Kidney capillary endothelial cell (primary cell): Measurements from ENCODE around the gene PIEZO1.
"Not testable (repeated sequence)": the region's sequence is repeated elsewhere in the genome, so short reads cannot be mapped to it uniquely, and the experiment has no call there.

Experiments used
- DNase-seq: peaks from one replicate; pipeline ENCODE4 v3.0.0-alpha.2; 2018; ENCODE audit warnings: low spot score

Gene PIEZO1

GRCh38 chr16:88687254-88687576 lies 97.8 kb downstream of the PIEZO1 start:
- DNase-seq = no peak

DNA sequence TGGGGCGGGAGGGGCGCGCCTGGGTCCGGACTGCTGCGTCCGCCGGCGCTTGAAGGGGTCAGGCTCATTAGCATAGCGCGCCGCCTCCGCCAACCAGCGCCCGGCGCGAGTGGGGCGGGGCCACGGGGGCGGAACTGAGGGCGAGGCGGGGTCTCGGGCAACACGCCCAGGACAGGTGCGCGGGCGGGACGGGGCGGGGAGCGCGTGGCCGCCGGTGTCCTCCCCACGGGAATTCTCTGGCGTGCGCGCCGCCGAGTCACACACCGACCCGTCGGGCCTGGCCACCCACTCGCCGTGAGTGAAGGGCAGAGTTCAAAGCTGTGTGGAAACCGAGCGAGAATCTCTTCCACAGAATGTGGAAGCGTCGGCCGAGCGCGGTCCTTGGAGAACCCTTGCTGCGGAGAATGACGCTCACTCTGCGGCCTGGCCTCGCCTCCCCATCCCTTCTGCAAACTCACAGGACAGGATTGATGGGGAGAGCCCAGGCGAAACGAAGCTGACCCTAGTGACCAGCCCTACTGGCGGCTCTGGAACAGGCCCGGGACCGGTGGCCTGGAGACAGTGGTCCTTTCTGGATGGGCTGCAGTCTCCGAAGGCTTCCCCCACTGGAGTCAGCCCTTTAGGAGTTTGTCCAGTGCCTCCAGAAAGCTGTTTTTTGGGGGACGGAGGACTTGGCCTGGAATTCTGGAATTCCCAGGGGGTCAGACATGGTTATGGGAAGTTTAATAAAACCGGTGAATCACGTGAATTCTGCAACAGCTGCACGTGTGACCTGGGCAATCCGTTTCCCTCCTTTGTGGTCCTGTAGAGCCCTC lies 98.4 kb downstream of the PIEZO1 start, which contains the start of gene SNAI3:
Gene SNAI3, minus strand, starts transcription at position 69 of the 815 bp plus-strand sequence. CDS start 101 bp downstream, outside the sequence.
- DNase-seq = no peak

DNA sequence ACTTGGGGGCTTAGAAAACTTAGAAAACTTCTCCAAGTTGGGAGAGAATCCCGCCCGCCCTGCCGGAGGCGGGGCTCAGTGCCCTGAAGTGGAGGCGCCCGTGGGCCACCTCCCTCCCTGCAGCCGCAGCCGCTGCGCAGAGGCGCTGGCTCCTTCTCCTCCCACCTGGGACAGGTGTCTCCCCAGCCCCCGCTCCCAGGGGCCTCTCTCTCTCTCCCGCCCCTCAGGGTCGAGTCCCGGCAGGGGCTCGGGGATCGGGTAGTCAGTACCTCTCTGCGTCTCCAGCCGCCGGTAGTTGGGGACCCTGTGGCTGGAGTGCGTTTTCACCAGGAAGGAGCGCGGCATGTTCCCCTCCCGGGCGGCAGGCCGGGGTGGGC lies 99.0 kb downstream of the PIEZO1 start:
- no peak for DNase-seq

GRCh38 chr16:88685156-88686061 lies 99.6 kb downstream of the PIEZO1 start:
- no peak for DNase-seq

DNA sequence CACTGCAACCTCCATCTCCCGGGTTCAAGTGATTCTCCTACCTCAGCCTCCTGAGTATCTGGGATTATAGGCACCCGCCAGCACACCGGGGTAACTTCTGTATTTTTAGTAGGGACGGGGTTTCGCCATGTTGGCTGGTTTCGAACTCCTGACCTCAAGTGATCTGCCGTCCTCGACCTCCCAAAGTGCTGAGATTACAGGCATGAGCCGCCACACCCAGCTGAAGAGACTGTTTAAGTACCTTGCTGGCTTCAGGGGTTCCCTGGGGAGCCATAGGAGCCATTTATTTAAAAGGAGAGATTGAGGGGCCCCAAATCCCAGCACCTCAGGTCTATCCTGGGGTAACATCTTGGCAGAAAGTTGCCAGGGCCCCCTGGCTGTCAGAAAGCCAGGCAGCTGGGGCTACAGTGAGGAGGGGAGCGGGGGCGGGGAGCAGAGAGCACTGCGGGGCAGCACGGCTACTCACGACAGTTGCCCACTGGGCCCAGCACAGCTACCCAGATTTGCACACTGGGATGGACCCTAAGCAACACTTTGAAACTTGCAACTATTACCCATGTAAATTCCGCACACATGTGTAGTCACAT lies 100.4 kb downstream of the PIEZO1 start:
- no peak for DNase-seq

- DNase-seq = no peak
These were observed 103.1 kb downstream of the PIEZO1 start for GRCh38 chr16:88681709-88682451.

DNA sequence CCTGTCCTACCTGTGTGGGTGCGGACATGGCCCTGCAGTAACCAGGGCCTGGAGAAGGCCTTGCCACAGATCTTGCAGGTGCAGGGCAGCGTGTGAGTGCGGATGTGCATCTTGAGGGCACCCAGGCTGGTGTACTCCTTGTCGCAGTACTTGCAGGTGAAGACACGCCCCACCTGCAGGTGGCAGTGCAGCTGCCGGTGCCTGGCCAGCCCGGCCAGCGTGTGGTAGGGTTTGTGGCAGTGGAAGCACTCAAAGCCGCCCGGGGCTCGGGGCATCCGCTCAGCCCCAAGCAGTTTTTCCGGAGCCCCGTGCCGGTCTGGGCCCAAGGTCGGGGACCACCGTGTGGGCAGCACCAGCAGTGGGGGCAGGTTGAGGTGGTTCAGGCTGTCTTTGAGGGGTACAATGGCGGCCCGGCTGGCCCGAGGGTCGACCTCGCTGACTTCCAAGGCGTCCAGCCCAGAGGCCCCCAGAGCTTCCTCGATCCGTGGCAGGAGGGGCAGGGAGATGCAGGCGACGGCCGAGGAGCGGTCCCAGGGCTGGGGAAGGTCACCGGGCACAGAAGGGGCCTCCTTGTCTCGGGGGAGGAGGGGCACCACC lies 103.8 kb downstream of the PIEZO1 start:
- no peak for DNase-seq

- DNase-seq = no peak
These were observed 104.4 kb downstream of the PIEZO1 start for GRCh38 chr16:88680554-88681083.

DNA sequence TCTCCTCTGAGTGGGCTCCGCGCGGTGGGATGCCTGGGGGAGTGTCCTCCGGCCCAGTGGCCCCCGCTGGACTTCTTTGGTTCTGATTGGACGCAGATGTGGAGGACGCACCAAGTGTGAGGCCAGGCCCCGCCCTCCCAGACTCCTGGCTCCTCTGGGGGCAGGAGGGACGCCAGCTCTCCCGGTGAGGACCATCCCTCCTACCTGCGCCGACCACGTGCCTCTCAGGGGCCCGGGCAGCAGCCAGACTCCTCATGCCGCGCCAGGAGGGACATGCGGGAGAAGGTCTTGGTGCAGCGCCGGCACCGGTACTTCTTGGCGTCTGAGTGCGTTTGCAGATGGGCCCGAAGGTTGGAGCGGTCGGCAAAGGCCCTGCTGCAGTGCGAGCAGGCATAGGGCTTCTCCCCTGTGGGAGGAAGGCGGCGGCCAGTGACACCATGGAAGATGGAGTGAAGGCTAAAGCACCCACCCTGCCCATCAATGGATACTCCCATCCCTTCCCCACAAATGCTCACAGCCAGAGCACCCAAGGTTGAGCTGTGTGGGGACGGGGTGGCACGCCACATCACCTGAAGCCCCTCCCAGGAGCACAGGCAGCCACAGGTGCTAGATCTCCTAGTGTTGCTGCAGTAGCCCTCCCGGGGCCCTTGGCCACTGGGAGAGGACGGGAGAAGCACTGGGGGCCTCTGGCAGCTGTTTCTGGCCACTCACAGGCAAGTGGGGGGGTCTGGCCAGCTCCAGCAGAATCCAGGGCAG lies 106.6 kb downstream of the PIEZO1 start:
- DNase-seq = no peak

- no peak for DNase-seq
These were observed 107.3 kb downstream of the PIEZO1 start for GRCh38 chr16:88677721-88678120.

DNA sequence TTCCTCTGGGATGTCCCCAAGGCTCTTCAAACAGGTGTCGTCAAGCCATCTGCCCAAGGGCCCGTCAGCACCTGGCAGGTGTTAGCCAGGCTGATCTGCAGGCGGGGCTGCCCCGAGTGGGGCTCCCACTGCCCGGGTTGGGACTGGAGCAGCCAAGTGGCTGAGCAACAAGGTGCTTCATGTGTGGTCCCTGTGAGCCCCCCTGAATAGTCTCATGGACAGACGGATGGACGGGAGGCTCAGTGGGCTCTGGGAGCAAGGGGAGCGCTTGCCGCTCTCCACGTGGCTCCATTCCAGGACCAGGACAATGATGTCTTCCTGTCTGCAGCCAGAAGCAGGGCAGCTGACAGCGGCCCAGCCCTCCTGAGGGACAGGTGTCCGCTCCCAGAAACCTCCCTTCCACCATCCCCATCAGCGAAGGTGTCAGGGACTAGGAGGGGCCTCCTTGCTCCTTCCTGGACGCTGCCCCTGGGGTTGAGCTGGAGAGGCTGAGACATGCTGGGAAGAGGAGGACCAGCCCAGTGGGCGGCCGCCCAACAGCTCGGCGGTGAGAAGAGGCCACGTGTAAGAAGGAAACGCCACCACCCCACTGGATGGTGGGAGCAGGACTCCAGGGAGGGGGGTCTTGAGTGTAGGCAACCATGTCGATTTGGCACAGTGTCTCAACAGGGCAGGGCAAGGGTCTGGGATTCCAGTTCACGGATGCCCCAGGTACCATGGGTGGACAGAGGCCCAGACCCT lies 108.3 kb downstream of the PIEZO1 start:
- DNase-seq = no peak

DNA sequence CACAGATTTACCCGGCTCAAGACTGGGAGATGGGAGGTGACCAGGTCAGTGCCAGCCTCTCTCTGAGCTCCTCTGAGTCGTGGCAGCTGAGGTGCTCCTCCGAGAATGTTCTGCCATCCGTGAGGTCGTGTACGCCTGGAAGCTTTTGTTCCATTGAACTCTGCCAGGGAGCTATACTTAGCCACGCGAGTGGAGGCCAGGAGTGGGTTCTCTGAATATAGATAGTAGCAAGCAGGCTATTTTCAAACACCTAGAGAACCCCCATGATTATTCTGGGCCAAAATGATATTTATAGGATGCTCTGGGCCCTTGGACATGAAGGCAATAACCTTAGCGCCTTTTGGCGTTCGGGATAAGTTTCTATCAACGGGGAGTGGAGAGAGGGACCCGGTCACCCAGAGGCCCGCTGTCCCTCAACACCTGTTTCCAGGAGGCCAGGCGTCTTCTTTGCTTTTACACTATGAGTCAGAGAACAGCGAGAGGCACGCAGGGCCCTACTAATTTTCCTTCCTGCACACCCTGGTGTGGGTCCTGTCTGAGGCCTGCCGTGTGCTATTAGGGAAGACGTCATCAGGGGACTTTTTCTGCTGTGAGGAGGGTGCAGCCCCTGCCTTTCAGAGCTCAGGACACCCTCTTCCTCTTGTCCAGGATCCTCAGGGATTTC lies 111.2 kb downstream of the PIEZO1 start:
- DNase-seq = no peak

- DNase-seq = no peak
These were observed 112.2 kb downstream of the PIEZO1 start for GRCh38 chr16:88672776-88673175.

DNA sequence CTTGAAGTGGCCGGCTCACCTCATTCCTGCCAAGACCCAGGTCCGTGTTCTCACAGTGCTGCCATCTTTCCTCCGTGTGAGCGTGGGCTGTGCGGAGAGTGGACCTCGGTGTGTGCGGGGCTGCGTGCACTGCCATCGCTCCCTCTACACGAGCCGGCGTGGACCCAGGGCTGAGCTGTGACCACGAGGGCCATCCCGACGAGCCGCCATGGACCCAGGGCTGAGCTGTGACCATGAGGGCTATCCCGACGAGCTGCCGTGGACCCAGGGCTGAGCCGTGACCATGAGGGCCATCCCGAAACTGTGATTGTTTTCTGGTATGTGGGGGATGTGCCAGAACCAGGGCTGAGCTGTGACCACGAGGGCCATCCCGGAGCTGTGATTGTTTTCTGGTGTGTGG lies 113.2 kb downstream of the PIEZO1 start:
- no peak for DNase-seq

DNA sequence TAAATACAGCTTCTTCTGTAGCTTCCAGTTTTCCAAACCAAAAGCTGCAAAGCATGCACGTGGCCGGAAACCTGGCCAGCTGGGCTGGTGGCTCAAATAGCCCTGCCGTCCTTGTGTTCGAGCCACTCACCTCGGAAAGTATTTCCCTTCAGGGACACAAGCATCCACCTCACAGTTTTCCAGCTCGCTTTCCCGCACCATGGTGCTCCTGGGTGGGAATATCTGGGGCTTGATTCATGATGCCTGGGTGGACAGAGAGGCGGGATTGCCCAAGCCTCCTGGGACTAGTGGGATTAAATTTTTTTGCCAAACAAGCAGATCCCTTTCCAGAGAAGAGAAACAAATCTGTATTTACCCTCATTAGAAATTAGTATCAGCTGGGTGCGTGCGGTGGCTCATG lies 115.0 kb downstream of the PIEZO1 start:
- no peak for DNase-seq

GRCh38 chr16:88669493-88669892 lies 115.5 kb downstream of the PIEZO1 start:
- not testable (repeated sequence) for DNase-seq

- DNase-seq = no peak
These were observed 117.6 kb downstream of the PIEZO1 start for GRCh38 chr16:88667461-88667860.

DNA sequence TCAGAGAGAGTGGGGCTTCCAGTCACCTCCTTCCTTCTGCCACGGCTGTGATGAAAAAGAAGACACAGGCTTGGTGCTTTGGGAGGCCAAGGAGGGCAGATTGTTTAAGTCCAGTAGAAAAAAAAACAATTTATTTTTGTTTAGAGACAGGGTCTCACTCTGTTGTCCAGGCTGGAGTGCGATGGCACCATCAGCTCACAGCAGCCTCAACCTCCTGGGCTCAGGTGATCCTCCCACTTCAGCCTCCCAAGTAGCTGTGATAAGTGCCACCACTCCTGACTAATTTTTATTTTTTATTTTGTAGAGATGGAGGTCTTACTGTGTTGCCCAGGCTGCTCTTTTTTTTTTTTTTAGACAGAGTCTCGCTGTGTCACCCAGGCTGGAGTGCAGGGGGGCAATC lies 119.5 kb downstream of the PIEZO1 start:
- DNase-seq = no peak
